HG02642 (cell line): ENCODE measurements around the gene RXRA.
A peak's percentile ranks its signal among the peaks of the same experiment; 100 is the strongest.

Source experiments
- ATAC-seq: cut with Tn5 transposase; IDR thresholded peaks from one replicate; pipeline ENCODE4 v1.9.1; 2021; ENCODE audit warnings: mild to moderate bottlenecking; ENCODE audit not compliant: unreplicated experiment, poor library complexity

Gene RXRA

DNA sequence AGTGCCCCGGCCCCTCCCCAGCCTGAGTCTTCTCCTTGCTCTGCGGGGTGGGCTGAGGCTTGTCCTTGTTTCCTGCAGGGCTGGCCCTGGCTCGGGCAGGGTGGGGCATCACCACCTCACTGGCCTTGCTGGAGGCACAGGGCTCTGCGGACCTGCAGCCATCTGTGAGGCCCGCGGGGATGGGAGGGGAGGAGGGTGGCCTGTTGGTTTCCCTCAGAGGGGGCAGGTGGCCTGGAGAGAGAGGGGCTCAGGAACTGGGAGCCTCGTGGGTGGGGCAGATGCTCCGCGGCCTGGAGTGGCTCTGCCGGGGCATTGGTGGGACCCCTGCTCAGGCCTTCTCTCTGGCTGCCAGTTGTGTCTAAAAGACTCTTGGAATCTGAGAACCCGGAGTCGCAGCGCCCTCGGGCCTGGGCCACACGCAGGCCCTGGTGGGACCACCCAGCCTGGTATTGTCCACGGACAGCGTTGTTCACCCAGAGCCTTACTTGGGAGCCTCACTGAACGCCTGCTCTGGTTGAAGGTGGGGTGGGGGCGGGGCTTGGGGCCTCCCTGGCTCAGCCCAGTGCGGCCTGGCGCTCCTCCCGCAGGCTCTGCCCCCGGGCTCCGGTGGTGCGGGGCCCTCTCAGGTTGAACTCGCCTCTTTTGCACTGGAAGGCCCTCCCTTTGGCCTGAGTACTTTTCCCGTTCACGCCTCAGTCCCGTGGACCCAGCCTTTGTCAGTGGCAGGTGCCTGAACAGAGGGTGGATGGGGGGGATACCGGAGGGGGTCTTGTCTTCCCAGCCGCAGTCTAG, 111.3 kb downstream of the RXRA start:
- ATAC-seq: no peak

DNA sequence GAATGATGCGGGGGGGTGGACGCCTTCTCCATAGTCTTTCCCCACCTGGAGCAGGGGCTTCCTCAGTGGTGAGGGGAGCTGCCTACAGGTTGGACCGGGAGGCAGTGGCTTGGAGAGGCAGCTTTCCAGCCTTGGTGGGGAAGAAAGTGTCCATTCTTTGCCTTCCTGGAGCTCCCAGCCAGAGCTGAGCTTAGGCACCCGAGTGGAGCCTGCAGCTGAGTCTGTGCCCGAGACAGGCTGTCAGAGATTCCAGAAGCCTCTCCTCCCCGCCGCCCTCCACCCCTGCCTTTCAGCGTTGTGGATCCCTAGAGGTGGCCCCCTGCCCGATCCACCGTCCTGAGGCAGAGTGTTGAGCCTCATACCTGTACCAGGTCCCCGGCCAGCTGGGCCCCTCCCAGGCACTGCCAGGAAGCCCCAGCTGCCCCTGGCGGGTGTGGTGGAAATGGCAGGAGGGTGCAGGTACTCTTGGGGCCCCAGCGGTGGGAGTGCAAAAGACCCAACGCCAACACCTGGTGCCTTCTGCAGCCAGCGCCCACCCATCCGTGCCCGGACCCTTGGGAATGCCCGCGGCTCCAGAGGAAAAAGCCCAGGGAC, 112.0 kb downstream of the RXRA start:
- ATAC-seq: no peak

DNA sequence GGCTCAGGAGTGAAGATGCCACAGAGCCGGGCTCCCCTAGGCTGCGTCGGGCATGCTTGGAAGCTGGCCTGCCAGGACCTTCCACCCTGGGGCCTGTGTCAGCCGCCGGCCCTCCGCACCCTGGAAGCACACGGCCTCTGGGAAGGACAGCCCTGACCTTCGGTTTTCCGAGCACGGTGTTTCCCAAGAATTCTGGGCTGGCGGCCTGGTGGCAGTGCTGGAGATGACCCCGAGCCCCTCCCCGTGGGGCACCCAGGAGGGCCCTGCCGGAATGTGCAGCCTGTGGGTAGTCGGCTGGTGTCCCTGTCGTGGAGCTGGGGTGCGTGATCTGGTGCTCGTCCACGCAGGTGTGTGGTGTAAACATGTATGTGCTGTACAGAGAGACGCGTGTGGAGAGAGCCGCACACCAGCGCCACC, 113.1 kb downstream of the RXRA start:
- no peak for ATAC-seq

DNA sequence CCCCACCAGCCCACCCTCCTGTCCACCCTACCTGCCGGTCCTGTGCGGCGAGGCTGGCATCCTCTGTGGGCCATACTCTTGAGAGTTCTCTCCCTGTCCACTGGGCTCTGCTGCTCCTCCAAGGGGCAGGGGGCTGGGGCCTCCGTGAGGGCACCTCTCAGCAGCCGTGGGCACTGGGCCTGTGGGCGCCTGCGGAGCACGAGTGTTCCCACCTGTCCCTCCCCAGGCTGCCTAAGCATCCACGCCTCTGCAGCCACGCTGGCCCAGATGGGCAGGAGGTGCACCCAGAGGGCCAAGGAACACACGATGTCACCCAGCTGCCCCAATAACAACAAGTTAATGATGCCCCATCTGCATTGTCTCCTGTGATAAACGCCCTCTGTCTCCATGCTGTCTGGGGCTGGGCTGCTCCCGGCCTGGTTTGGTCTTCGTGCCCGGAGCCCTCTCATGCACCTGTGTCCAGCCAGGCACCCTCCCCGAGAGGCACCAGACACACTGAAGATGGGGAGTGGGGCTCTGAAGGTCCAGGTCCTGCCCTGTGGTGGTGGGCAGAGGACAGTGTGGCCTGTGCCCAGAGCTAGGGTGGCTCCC, 114.5 kb downstream of the RXRA start:
- no peak for ATAC-seq

DNA sequence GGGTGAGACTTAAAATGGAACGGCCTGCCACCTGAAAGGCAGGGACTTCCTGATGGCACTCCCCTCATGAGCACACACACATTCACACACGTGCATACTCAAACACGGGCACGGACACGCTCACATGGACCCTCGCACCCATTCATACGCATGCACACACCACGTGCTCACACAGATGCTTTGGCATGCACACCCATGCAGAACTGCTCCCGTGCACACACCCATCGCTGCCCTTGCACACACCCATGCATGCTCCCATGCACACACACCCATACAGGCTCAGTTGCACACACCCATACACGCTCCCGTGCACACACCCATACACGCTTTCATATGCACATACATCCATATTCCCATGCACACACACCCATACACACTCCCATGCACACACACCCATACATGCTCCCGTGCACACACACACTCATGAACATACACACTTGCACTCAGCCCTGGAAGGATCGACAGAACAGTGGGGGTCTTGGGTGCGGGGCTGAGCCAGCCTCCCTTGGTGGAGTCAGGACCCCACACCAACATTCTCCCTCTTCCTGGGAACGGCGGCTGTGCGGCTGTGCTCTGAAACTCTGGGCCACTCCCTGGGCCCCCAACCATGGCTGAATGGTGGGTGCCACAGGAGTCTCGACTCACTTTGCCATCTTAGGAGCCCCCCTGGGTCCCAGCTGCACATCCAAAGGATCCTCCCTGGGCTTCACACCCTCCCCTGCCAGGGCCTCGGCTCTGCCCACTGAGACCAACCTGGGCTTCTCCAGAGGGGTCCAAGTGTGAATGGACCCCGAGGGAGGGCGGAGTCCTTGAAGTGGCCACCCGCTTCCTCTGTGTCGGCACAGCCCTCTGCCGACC, 115.2 kb downstream of the RXRA start:
- ATAC-seq: no peak

DNA sequence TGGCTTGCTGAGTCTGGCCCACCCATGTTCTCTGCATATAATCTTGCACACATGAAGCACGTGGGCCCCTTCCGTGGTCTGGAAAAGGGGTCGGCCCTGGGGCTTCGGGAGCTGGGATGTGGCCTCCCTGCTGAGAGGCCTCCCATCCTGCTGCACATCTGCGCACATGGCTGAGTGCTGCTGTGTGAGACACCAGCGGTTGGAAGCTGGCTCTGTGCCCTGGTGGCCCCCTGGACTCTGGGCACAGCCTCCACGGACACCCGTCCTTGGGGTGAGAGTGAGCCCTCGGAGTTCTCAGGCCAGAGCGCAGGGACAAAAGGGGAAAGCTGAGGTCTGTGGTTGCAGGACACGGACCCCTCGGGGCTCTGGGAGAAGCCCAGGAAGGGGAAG, 115.8 kb downstream of the RXRA start:
- ATAC-seq: no peak

DNA sequence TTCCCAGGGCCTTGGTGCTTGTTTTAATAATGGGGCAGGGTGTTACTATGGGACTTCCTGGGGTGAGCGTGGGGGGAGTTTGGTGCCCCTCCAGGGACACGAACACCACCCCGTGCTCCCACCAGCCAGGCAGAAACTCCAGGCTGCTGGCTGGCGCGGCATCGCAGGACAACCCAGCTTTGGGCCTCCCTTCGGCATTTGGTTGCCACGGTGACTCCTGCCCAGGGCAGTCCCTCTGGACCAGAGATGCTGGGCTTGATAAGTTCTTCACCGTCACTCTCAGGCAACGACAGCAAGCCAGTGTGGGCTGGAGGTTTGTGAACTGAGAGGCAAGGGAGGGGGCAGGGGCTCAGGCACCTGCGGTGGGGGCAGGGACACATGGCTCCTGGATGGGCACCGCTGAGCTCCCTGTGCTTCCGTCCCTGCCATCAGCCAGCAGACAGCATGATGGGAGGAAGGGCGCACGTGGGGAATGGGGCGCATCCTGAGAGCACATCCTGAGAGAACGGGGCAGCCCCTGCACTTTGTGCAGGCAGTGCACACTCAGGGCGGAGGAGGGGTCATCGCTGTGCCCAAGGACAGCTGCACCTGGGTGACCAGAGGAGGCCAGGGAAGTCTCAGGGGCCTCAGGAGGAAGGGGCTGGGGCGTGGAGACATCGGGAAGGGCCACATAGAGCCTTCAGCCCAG, 116.4 kb downstream of the RXRA start:
- no peak for ATAC-seq

DNA sequence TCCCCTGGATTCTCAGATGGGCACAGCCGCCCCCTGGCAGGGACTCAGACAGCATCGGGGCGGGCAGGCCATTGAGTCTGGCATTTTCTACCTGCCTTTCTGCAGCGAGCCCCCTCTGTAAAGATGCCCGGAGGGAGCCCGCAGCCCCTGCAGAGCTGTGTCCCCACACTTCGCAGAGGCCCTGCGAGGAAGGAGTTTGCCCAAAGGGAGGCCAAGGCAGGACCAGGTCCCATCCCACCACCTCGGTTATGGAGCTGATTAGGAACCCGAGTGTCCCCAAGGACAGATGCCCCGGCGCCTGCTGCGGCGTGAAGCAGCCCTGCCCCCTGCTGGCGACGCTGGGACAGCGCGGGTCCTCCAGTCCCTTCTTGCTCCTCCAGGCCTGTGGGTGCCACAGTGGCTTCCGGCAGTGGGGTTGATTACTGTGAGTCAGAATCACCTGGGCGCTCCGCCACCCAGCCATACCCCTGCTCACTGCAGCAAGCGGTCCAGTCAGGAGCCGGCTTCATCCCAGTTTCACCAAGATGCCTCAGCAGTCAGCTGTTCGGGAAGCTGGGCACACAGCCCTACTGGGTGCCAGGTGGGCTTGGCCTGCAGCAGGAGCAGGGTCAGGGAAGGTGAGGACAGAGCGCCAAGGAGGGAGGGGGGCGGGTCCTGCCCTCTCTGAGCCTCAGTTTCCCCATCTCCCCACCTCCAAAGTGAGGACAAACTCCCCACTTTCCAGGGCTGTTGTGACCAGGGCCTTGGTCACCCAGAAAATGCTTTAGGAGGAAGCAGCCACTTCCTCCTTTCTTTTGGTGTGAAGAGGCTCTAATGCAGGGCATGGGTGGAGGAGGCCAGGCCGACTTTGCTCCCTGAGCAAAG, 117.2 kb downstream of the RXRA start:
- peak; percentile 72 for ATAC-seq

DNA sequence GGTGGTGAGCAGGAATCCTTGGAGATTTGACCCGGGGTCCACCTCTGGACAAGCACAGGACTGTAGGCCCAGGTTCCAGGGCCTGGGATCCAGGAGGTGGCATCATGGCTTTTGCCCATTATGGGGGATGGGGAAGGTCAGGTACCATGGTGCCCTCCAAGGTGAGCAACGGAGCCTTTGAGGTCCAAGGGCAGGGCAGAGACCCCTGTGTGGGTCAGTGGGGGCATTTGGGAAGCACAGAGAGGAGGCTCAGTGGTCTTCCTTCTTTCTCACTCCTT, 117.7 kb downstream of the RXRA start:
- ATAC-seq: no peak

DNA sequence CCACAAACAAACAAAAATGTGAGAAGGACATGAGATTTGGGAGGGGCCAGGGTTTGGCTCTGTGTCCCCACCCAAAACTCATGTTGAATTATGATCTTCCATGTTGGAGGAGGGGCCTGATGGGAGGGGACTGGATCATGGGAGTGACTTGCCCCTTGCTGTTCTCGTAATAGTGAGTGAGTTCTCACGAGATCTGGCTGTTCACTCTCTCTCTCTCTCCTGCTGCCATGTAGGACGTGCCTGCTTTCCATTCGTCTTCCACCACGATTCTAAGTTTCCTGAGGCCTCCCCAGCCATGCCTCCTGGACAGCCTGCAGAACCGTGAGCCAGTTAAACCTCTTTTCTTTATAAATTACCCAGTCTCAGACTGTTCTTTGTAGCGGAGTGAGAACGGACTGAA, 118.7 kb downstream of the RXRA start:
- ATAC-seq: no peak

DNA sequence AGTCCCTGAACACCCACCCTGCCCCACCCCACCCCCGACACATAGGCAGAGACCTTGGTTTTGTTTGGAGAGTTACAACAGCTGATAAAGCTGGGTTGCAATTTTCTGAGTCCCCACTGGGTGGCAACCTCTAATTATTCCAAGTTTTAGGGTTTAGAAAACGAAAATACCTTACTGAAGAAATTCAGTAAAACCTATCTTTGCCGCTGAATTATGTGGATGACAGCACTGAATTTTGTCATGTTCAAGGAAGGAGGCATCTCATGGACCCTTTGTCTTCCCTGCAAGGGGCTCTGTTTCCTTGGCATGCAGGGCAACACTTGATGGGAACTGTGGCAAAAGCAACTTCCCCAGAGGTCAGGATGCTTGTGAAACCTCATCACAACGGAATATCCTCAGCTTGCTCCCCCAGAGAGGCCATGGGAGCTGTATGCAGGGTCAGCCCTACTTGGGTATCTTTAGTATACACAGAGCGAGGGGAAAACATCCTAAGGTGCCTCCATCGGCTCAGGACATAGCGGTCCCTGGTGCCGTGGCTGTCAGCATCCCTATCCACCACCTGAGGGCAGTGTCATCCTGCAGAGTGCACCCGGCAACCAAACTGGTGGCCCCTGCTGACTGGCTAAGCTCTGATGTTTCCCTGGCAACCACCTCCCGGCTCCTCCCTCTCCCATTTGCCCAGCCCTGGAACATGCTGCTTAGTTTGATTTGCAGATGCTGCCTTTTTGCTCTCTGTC, 123.1 kb downstream of the RXRA start:
- peak; percentile 90 for ATAC-seq

DNA sequence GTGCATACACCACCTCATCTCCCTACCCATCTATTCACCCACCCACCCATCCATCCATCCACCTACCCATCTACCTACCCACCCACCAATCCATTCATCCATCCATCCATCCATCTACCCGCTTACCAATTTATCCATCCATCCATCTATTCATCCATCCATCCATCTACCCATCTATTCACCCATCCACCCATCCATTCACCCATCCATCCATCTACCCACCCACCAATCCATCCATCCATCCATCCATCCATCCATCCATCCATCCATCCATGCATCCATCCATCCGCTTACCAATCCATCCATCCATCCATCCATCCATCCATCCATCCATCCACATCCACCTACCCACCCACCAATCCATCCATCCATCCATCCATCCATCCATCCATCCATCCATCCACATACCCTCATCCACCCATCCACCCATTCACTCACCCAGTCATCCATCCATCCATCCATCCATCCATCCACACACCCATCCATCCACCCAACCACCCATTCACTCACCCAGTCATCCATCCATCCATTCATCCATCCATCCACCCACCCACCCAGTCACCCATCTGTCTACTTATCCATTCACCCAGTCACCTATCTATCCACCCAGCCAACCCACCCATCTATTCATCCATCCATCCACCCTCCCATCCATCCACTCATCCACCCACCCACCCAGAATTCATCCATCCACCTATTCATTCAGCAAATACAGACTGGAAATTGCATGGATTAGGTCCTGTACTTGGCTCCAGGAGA, 125.6 kb downstream of the RXRA start:
- no peak for ATAC-seq

DNA sequence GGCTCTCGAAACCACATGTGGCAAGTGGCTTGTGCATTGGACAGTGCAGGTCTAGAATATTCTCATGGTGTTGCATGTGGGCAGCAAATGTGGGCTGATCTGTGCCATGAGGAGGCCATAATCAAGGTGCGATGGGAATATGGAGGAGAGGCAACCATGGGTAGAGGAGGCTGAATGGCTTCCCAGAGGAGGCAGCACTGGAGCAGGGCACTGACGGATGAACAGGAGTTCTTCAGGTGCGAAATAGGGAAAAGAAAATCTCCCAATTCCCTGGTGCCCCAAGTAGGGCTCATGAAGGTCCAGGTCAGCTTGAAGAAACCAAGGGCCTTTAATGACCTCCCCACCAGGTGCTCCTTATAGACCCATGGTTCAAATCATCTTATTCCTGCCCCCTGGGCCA, 126.5 kb downstream of the RXRA start:
- ATAC-seq: no peak

DNA sequence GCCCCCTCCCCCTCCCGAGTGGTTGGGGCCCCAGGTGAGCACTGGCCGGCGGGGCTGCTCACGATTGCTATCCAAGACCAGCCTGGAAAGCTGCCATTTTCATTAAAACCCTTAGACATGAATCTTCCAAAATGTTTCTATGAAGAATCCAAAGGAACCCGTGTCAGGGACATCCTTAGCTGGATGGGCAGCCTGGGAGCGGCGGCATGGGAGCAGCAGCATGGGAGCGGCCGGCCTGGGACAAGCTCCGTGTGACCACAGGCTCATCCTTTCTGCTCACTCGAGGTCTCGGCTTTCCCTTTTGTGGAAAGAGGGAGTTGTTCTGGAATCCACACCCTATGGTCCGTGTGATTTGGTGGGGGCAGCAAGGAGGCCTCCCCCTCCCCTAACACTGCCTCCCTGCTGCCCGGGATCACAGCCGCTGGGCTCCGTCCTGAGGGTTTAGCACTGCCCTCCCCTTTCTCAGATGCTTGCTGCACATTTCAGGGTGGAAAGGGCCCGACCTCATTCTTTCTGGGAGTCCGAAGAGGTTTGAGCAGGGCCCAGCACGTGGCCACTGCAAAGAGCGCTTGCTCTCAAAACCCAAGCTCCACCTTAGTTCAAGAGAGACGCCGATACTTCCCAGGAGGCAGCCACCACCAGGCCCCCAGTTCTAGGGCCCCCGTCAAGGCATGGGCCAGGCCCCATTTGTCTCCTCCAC, 127.7 kb downstream of the RXRA start:
- no peak for ATAC-seq

DNA sequence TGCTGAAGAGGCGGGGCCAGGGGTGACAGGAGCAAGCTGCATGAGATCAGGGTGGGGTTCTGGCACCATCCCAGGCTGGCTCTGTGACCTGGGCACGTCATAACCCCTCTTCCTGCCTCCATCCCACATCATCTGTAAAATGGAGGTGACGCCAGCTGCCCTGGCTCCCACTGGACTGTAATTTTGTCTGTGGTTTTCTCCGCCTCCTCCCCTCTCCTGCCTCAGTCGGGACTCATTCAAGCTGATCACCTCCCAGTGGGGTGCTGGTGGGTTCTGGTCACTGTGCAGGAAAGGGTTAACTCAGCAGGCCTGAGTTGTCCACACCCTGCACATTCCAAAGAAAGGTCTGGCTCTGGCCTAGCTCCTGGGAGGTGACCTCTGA, 128.2 kb downstream of the RXRA start:
- no peak for ATAC-seq

DNA sequence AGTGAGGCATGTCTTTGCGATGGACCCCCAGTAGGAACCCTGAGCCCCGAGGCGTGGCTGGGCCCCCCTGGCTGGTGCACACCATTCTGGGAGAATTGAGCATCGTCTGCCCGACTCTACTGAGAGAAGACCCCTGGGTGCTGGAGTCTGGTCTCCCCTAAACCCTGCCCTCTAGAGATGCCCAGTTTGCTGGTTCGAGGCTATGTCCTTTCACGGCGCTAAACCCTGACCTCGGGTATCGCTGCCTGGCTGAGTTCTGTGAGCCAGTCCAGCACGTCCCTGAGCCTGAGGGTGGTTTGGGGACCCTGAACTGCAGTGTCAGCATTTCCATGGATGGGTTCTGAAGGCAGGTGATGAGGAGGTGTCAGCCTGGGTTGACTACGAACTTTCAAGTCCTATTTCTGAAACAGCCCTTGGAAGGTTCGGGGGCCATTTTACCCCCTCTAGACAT, 128.8 kb downstream of the RXRA start:
- ATAC-seq: no peak

DNA sequence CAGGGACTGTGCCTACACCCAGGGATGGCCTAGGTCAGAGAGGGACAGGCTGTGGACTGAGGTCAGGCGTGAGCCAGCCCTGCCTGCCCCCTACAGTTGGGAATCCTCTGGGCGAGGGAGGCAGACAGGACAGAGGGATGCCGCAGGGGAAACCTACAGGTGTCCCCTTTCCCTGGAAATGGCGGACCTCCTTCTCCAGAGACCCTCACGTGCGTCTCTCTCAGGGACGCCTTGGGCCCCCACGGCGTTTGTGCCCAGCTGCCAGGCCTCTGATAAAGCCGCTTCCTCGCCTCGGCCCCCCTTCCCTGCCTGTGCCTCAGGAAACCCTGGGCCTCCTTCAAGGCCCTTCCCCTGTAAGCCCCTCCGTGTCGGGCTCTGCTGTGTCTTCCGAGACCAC, 129.3 kb downstream of the RXRA start:
- no peak for ATAC-seq
